Central memory CD4-positive, alpha-beta T cell (primary cell): ENCODE results near the gene KLHDC7B.
"Not testable (repeated sequence)": the region's sequence is repeated elsewhere in the genome, so short reads cannot be mapped to it uniquely, and the experiment has no call there.

ENCODE experiments used
- DNase-seq: peaks from one replicate; pipeline ENCODE4 v3.0.0; 2022

The KLHDC7B gene

DNA sequence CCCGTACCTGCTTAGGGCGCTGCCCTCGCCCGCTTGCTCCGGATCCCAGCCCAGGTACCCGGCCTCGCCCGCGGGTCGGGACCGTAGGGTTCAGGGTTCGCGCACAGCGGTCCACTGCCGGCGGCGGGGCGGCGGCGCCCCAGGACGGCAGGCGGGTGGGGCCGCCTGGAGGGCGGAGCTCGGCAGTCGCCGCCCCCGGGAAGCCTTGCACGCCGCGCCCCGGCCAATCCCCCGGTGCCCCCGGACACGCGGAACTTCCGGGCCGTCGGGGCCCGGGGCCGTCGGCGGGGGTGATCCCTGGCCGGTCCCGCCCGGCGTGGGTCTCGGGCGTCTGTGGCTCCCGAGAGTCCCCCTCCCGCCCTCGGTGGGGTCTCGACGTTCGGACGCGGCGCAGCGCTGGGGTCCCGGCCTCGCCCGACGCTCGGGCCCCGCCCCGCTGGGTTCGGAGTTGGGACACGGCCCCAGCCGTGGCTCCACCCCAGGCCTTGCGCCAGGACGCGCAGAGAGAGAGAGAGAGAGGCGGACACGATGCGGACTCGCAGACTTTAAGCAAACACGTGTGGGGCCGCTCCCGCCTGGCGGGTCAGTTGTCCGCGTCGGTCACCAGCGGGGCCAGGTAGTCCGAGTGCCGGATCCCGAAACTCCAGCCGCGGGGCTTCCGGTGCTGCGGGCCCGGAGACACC lies 15.7 kb upstream of the KLHDC7B start, which contains the start of gene TYMP:
Gene TYMP (minus strand): TSS at position 116 of the 683 bp plus-strand sequence. CDS start 303 bp downstream, outside the sequence.
- peak; percentile 50 for DNase-seq

GRCh38 chr22:50530580-50530876 lies 15.2 kb upstream of the KLHDC7B start:
- DNase-seq: no peak

- peak; percentile 69 for DNase-seq
Measured at GRCh38 chr22:50530877-50531545, 14.7 kb upstream of the KLHDC7B start.

DNA sequence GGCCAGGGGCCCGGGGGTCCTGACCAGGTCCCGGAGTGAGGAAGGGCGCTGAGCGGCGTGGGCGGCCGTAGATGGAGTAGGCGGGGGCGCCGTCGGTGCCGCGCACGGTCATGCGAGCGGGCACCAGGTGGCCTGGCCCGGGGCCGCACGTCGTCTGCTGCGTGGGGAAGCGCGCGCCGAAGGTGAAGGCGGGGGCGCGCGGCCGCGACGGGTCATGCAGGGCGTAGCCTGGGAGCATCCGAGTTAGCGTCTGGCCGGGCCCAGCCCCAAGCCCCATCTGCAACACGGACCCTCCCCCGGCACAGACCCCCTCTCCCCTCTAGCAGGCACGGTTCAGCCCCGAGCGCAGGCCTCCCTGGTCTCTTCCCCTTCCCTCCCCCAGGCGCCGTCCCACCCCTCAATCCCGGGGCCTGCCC lies 14.1 kb upstream of the KLHDC7B start:
- DNase-seq: peak; percentile 50

GRCh38 chr22:50531962-50532674 lies 13.6 kb upstream of the KLHDC7B start:
- DNase-seq: no peak

- DNase-seq: no peak
Measured at GRCh38 chr22:50532824-50533796, 12.6 kb upstream of the KLHDC7B start.

DNA sequence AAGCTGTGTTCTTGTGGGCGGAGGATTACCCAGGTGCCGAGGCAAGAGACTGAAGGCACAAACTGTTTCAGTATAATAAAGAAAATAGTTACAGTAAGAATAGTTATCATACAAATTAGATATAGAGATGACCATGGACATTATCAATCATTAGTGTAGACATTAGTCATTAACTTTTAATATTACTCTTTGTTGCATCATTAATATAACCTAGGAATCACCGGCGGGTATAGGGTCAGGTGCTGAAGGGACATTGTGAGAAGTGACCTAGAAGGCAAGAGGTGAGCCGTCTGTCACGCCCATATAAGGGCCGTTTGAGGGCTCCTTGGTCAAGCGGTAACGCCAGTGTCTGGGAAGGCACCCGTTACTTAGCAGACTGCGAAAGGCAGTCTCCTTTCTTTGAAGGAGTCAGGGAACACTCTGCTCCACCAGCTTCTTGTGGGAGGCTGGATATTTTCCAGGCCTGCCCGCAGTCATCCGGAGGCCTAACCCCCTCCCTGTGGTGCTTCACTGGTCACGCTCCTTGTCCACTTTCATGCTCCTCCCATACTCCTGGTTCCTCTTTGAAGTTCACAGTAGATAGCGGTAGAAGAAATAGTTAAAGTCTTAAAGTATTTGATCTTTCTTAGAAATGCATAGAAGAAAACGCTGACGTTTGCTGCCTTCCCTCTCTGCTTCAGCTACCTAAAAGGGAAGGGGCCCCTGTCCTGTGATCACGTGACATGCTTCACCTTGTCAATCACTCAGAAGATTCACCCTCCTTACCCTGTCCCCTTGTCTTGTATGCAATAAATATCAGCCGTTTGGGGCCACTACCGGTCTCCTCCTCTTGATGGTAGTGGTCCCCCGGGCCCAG lies 11.6 kb upstream of the KLHDC7B start:
- not testable (repeated sequence) for DNase-seq

- DNase-seq: no peak
Measured at GRCh38 chr22:50535113-50535512, 10.6 kb upstream of the KLHDC7B start.

GRCh38 chr22:50536226-50536625 lies 9.5 kb upstream of the KLHDC7B start:
- DNase-seq: no peak

DNA sequence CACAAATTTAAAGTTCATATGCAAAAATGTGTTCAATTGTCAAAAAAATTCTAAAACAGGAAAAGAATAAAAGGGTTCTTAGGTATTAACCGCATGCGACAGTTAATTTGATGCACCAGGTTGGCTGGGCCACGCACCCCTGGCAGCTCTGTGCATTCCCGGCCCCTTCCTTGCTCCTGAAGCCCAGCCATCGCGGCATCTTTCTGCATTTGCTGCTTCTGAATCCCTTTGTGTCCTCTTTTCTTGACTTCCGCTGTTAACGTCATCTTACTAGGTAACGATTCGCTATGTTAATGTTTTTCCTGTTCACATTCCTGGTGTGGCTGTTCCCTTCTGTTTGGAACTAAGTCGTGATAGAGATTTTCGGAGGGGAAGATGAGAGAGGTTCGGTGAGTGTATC lies 7.9 kb upstream of the KLHDC7B start:
- DNase-seq: no peak

DNA sequence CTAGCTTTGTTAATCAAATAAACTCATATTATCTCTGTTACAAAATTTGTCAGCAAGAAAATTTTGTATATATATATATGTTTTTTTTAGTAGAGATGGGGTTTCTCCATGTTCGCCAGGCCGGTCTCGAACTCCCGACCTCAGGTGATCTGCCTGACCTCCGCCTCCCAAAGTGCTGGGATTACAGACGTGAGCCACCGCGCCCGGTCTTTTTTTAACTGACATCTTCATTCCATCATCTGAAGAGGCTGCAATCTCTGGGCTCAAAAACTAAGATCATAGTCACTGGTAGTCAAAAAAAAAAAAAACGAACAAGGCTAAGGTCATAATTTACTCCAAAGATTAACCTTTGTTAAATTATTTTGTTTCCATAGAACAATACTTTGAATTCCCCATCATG lies 5.3 kb upstream of the KLHDC7B start:
- no peak for DNase-seq

DNA sequence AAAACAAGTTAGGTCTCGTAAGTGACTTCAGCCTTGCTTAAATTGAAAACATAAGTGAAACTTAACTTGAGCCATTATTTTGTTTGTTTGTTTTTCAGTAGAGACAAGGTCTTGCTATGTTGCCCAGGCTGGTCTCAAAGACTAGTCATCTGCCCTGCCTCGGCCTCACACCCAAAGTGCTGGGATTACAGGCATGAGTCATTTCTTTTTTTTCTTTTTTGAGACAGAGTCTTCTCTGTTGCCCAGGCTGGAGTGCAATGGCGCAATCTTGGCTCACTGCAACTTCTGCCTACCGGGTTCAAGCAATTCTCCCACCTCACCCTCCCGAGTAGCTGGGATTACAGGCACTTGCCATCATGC lies 4.1 kb upstream of the KLHDC7B start:
- DNase-seq: not testable (repeated sequence)

GRCh38 chr22:50542416-50542927 lies 3.2 kb upstream of the KLHDC7B start:
- no peak for DNase-seq

- peak; percentile 72 for DNase-seq
Measured at GRCh38 chr22:50544078-50544745, 1.5 kb upstream of the KLHDC7B start.

DNA sequence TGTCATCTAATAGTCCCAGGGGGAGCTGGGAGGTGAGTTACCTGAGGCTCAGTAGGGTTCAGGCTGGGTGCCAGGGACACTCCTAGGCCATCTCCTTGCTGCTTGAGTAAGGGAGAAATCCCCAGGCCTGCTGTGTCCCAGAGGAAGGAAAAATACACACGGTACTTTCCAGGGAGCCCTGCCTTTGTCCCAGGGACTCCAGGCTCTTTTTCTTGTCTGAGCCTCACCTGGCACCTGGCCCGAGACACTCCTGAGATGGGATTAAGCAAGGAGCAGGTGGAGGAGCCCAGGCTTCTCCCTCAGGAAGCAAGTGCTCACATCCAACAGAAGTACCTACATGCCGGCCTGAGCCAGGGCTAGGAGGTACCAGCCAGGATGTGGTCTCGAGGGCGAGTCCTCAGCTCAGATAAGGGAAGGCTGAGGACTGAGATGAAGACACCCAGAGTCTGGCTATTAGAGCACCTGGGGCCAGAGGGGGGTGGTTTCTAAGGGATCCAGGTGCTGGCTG lies 899 bp upstream of the KLHDC7B start:
- no peak for DNase-seq

GRCh38 chr22:50546326-50547262 lies 895 bp downstream of the KLHDC7B start:
- no peak for DNase-seq

DNA sequence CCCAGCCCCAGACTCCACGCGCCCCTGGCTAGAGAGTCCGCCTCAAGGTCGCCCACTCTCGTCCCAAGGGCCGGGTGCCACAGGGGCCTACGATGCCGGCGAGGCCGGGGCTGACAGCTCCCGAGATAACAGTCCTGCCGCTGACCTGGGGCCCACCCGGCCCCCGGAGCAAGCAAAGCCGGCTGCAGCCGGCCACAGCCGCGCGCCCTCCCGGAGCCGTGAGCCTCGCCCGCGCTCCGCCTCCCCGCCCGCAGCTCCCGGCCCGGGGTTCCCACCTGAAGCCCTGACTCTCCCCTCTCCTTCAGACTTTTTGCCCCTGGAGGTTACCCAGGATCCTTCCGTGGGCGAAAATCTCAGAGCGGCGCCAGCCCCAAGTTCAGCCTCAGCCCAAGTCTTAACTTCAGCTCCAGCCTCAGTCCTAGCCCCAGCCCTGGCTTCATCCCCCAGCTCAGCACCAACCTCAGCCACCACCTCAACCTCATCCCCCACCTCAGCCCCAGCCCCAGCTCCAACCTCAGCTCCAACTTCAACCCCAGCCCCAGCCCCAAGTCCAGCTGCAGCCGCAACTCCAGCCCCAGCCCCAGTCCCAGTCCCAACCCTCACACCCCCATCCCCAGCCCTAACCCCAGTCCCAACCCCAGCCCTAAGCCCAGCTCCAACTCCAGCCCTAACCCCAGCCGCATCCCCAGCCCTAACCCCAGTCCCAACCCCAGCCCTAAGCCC lies 1.7 kb downstream of the KLHDC7B start:
- DNase-seq: no peak

GRCh38 chr22:50548040-50548920 lies 2.6 kb downstream of the KLHDC7B start:
- DNase-seq: peak; percentile 63
